Activated naive CD4-positive, alpha-beta T cell treated with anti-CD3 and anti-CD28 coated beads, Interleukin-2, amount 10 ng/mL, durations not matched to agents 7 days and 5 days (primary cell): ENCODE results near the gene MYH10.

Source experiments
- CTCF ChIA-PET: fragments of 350-600 bp; sonication (Branson Sonifier 250); formaldehyde crosslinking; loops from one replicate; lab custom pipeline; 2021; ENCODE audit warnings: antibody characterized with exemption; lab: Charles Lee
- DNase-seq: peaks from one replicate; pipeline ENCODE4 v3.0.0-alpha.2; 2020
- H3K27ac Mint-ChIP-seq: one replicate; pipeline ENCODE4 v1.8.0; 2021; ENCODE audit warnings: mild to moderate bottlenecking, moderate library complexity, mixed read lengths
- H3K27me3 Mint-ChIP-seq: one replicate; pipeline ENCODE4 v1.8.0; 2021; ENCODE audit warnings: mild to moderate bottlenecking, mixed read lengths
- H3K36me3 Mint-ChIP-seq: one replicate; pipeline ENCODE4 v1.8.0; 2021; ENCODE audit warnings: mixed read lengths
- H3K4me1 Mint-ChIP-seq: one replicate; pipeline ENCODE4 v1.8.0; 2021; ENCODE audit warnings: mixed read lengths
- H3K4me3 Mint-ChIP-seq: one replicate; pipeline ENCODE4 v1.8.0; 2021; ENCODE audit warnings: mild to moderate bottlenecking, moderate library complexity, mixed read lengths
- H3K9me3 Mint-ChIP-seq: one replicate; pipeline ENCODE4 v1.8.0; 2021; ENCODE audit warnings: mixed read lengths

Gene MYH10

GRCh38 chr17:8480011-8480976, 150.2 kb downstream of the MYH10 start:
- no peaks in the 10 kb centered on the region for H3K27me3 Mint-ChIP-seq
- peaks cover 10% of the 10 kb centered on the region for H3K9me3 Mint-ChIP-seq
- no peak overlapping the region for H3K4me3 Mint-ChIP-seq
- H3K4me1 Mint-ChIP-seq = no peaks in the 10 kb centered on the region
- no peak overlapping the region for H3K27ac Mint-ChIP-seq
- CTCF ChIA-PET = no interaction called here
- peaks cover 49% of the 10 kb centered on the region for H3K36me3 Mint-ChIP-seq
- no peak for DNase-seq

DNA sequence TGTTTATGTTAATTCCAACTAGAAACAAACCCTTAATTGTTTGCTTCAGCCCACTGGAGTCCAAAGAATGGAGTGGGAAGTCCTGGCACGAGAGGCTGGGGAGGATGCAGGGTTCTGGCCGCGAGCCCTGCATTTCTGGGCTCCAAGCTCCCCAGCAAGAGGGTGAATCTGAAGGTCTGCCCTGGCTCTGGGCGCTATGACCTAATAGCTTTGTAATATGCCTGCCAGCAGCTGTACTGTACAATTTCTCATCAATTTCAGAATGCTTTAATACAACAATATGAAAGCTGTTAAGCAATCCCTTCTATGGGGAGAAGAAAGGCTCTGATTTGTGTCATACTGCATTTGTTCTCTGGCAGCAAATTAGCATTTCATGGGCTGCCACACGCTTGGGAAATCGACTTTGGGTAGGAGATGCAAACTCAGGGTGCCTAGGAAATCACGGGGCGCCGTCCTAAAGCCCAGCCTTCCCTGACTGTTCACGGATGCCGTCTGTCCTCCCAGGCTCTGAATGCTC, 151.0 kb downstream of the MYH10 start:
- CTCF ChIA-PET = interaction anchor here (0.6 kb wide), 1 partner anchor 14 kb away, joined by 3 read pairs; no protein-coding TSS in a partner anchor
- Mint-ChIP-seq H3K4me1 (no peaks in the 10 kb centered on the region), H3K27ac (no peak overlapping the region), H3K27me3 (no peaks in the 10 kb centered on the region), H3K36me3 (peaks cover 49% of the 10 kb centered on the region), H3K4me3 (no peak overlapping the region), H3K9me3 (peaks cover 5% of the 10 kb centered on the region)
- no peak for DNase-seq

- H3K27me3 Mint-ChIP-seq = no peaks in the 10 kb centered on the region
- no peak for DNase-seq
- no peak overlapping the region for H3K4me3 Mint-ChIP-seq
- no peaks in the 10 kb centered on the region for H3K4me1 Mint-ChIP-seq
- H3K36me3 Mint-ChIP-seq = peaks cover 45% of the 10 kb centered on the region
- CTCF ChIA-PET = no interaction called here
- peaks cover 2% of the 10 kb centered on the region for H3K9me3 Mint-ChIP-seq
- peak overlapping the region; percentile 30 for H3K27ac Mint-ChIP-seq
These were observed 152.6 kb downstream of the MYH10 start for GRCh38 chr17:8477715-8478441.

DNA sequence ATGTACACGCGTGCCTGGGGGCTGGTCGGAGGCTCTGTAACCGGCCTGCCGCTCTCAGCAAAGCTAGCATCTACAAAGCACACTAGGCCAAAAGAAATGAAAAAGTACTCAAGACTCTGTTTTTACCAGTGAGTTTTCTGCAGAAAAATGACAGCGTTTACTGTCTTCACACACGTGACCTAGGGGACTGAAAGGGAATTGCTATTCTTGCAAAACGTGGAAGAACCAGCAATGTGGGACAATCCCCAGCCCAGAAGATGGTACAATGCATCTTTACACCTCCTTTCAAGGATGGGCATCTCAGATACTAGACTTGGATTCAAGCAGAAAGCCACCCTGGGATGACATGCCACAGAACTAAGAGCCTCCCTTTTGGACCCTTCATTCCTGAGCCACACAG, 153.4 kb downstream of the MYH10 start:
- H3K36me3 Mint-ChIP-seq = peaks cover 39% of the 10 kb centered on the region
- H3K4me3 Mint-ChIP-seq = no peak overlapping the region
- H3K27ac Mint-ChIP-seq = no peak overlapping the region
- CTCF ChIA-PET = no interaction called here
- H3K9me3 Mint-ChIP-seq = no peaks in the 10 kb centered on the region
- H3K4me1 Mint-ChIP-seq = no peaks in the 10 kb centered on the region
- H3K27me3 Mint-ChIP-seq = no peaks in the 10 kb centered on the region
- no peak for DNase-seq

DNA sequence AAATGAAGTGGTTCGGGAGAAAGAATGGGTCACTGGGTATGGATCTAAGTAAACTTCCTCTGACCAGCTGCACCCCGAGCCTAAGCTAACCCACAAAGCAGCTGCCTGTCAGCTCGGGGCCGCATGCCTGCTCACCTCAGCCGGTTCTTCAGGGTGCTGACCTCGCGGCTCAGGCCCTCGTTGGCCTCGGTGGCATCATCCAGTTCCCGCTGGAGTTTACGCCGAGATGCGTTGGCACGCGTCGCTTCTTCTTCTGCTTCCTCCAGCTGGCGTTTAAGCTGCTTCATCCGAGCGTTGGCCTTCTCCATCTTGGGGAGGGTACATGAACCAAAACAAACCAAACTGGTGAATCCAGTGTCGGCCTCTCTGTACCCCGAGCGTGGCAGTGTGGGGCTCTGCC, 153.8 kb downstream of the MYH10 start:
- CTCF ChIA-PET = interaction anchor here (0.6 kb wide), 1 partner anchor 134 kb away, joined by 3 read pairs; no protein-coding TSS in a partner anchor

DNA sequence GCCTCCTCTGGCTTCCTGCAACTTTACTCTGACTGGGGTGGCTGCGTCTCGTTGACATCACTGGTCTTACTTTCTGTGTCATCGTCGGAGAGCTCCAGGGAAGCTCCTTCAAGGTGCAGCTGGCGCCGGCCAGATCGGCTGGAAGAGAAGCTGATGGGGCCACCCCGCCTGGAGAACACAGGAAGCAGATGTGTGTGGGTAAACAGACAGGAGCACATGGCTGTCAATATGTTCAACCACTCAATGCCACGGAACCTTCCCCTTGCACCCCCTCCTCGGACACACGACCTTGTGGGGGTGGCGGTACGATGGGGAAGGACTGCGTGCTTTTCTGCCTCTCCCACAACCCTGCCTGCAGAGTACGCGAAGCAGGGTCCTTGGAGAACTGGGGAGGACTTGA, 154.7 kb downstream of the MYH10 start:
- Mint-ChIP-seq H3K4me3 (no peak overlapping the region), H3K9me3 (no peaks in the 10 kb centered on the region), H3K27ac (no peak overlapping the region), H3K4me1 (no peaks in the 10 kb centered on the region), H3K27me3 (no peaks in the 10 kb centered on the region), H3K36me3 (peaks cover 37% of the 10 kb centered on the region)
- CTCF ChIA-PET = no interaction called here
- DNase-seq = no peak

More for the DNA sequence above, 153.8 kb downstream of the MYH10 start:
- no peaks in the 10 kb centered on the region for H3K27me3 Mint-ChIP-seq
- no peak overlapping the region for H3K27ac Mint-ChIP-seq
- no peaks in the 10 kb centered on the region for H3K4me1 Mint-ChIP-seq
- H3K36me3 Mint-ChIP-seq = peaks cover 38% of the 10 kb centered on the region
- H3K4me3 Mint-ChIP-seq = no peak overlapping the region
- no peak for DNase-seq
- H3K9me3 Mint-ChIP-seq = no peaks in the 10 kb centered on the region

- Mint-ChIP-seq H3K27me3 (no peaks in the 10 kb centered on the region), H3K27ac (no peak overlapping the region), H3K4me3 (no peak overlapping the region), H3K36me3 (peaks cover 33% of the 10 kb centered on the region), H3K9me3 (no peaks in the 10 kb centered on the region), H3K4me1 (no peaks in the 10 kb centered on the region)
- no peak for DNase-seq
- CTCF ChIA-PET = no interaction called here
These were observed 155.3 kb downstream of the MYH10 start for GRCh38 chr17:8475227-8475626.

DNA sequence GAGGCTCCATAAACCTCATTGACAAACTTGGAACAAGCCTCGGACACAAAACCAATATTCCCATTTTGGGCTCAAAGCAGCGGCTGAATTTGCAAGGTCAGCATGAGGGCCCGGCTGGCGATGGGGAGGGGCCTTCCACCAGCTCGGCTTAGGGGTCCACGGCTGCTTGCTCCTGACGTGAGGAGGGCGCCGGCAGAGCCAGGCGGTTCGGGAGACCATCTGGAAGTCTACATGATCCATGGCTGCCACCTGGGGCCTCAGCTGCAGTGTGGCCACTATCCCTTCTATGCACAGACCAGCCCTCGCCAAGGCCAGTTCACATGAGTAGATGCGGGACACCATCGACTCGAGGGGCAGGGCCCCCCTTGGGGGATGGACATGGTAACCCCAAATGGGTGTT, 155.7 kb downstream of the MYH10 start:
- H3K9me3 Mint-ChIP-seq = no peaks in the 10 kb centered on the region
- CTCF ChIA-PET = no interaction called here
- H3K27me3 Mint-ChIP-seq = no peaks in the 10 kb centered on the region
- peaks cover 33% of the 10 kb centered on the region for H3K36me3 Mint-ChIP-seq
- H3K27ac Mint-ChIP-seq = no peak overlapping the region
- no peak for DNase-seq
- H3K4me3 Mint-ChIP-seq = no peak overlapping the region
- no peaks in the 10 kb centered on the region for H3K4me1 Mint-ChIP-seq

GRCh38 chr17:8473451-8474192, 156.9 kb downstream of the MYH10 start:
- Mint-ChIP-seq H3K36me3 (peaks cover 31% of the 10 kb centered on the region), H3K4me1 (no peaks in the 10 kb centered on the region), H3K27ac (no peak overlapping the region), H3K9me3 (no peaks in the 10 kb centered on the region), H3K4me3 (no peak overlapping the region), H3K27me3 (no peaks in the 10 kb centered on the region)
- DNase-seq = no peak
- CTCF ChIA-PET = no interaction called here

GRCh38 chr17:8472663-8473062, 157.9 kb downstream of the MYH10 start:
- no peak for DNase-seq
- CTCF ChIA-PET = interaction anchor here (1.3 kb wide), 1 partner anchor 63 kb away, joined by 4 read pairs; no protein-coding TSS in a partner anchor
- H3K36me3 Mint-ChIP-seq = peaks cover 36% of the 10 kb centered on the region
- H3K9me3 Mint-ChIP-seq = no peaks in the 10 kb centered on the region
- H3K27ac Mint-ChIP-seq = no peak overlapping the region
- H3K27me3 Mint-ChIP-seq = no peaks in the 10 kb centered on the region
- no peak overlapping the region for H3K4me3 Mint-ChIP-seq
- no peaks in the 10 kb centered on the region for H3K4me1 Mint-ChIP-seq

DNA sequence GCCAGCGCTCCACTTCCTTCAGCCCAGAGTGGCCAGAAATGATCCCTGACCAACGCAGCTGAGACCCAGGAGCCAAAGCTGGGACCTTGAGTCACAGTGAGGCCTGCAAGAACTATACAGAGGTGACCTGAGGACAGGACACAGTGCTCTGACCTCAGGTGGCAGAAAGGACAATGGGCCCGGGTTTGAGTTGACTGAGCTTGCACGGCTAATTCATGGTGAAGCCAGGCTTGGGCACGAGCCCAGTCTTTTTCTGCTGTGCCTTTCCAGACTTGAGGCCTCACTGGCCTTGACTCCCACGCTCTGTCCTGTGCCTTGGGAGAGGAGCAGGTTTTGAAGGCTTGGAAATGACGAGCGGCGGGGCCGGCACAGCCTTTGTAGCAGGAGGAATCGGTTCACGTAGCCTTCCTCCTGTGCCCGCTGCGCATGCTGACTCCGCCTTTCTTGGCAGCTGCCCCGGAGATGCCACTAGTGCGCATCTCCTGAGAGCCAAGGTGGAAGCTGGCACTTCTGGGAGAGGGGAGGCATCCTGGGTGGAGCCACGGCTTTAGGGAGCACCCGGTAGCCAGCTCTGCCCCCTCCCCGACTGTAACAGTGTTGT, 160.0 kb downstream of the MYH10 start:
- CTCF ChIA-PET = no interaction called here
- no peaks in the 10 kb centered on the region for H3K27me3 Mint-ChIP-seq
- no peaks in the 10 kb centered on the region for H3K4me1 Mint-ChIP-seq
- no peak overlapping the region for H3K4me3 Mint-ChIP-seq
- no peaks in the 10 kb centered on the region for H3K9me3 Mint-ChIP-seq
- peaks cover 35% of the 10 kb centered on the region for H3K36me3 Mint-ChIP-seq
- H3K27ac Mint-ChIP-seq = no peak overlapping the region
- DNase-seq = no peak

DNA sequence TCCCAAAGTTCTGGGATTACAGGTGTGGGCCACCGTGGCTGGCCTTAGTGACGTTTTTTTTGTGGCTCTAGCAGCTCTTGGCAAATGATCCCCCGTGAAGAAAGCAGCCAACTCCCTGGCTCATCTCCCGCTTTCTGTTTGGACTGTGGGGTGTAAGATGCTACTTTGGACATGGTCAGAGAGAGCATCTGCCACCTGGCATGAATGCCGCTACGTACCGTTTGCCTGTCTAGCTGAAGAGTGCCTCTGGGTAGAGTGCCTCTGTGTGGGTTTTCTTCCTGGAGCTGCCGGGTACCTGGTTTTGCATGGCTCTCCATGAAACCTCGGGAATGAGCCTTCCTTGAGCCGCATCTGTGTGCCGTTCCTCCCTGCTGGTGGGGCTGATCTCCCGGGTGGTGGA, 160.6 kb downstream of the MYH10 start:
- Mint-ChIP-seq H3K27me3 (no peaks in the 10 kb centered on the region), H3K4me1 (no peaks in the 10 kb centered on the region), H3K9me3 (no peaks in the 10 kb centered on the region), H3K4me3 (no peak overlapping the region), H3K27ac (no peak overlapping the region), H3K36me3 (peaks cover 30% of the 10 kb centered on the region)
- CTCF ChIA-PET = no interaction called here
- no peak for DNase-seq

GRCh38 chr17:8468980-8469379, 161.5 kb downstream of the MYH10 start:
- CTCF ChIA-PET = interaction anchor here (0.9 kb wide), 1 partner anchor 10 kb away, joined by 3 read pairs; no protein-coding TSS in a partner anchor
- Mint-ChIP-seq H3K27ac (no peak overlapping the region), H3K36me3 (peaks cover 26% of the 10 kb centered on the region), H3K4me1 (no peaks in the 10 kb centered on the region), H3K9me3 (no peaks in the 10 kb centered on the region), H3K27me3 (no peaks in the 10 kb centered on the region), H3K4me3 (no peak overlapping the region)
- no peak for DNase-seq
